ENCODE measurements around the gene PVALEF. TPM values are rescaled to one million over a fixed set of nuclear protein-coding genes. Genes with fewer than 3 reads are reported as not detected.

PVALEF gene
- polyA plus RNA-seq, 1 donor: 0.72 TPM

- no peak for DNase-seq (ENCODE audit: low read depth)
Measured at GRCh38 chr17:81161972-81162371, 3.3 kb upstream of the PVALEF start.

- no peak for DNase-seq (ENCODE audit: low read depth)
Measured at GRCh38 chr17:81162491-81162890, 2.8 kb upstream of the PVALEF start.

- DNase-seq (ENCODE audit: low read depth): no peak
Measured at GRCh38 chr17:81163051-81163695, 2.1 kb upstream of the PVALEF start.

GRCh38 chr17:81163703-81164370 is 1.5 kb upstream of the PVALEF start:
- no peak for DNase-seq (ENCODE audit: low read depth)

- no peak for DNase-seq (ENCODE audit: low read depth)
Measured at GRCh38 chr17:81164371-81165245, 699 bp upstream of the PVALEF start.

- DNase-seq (ENCODE audit: low read depth): no peak
Measured at GRCh38 chr17:81166033-81166492, 756 bp downstream of the PVALEF start, which contains the start of gene AATK. Gene AATK (minus strand): TSS chr17:81166221. CDS start chr17:81165992, 229 bp downstream.

- DNase-seq (ENCODE audit: low read depth): no peak
Measured at GRCh38 chr17:81167194-81167524, 1.9 kb downstream of the PVALEF start.

- no peak for DNase-seq (ENCODE audit: low read depth)
Measured at GRCh38 chr17:81167638-81168037, 2.3 kb downstream of the PVALEF start.

GRCh38 chr17:81169870-81170309 is 4.6 kb downstream of the PVALEF start:
- DNase-seq (ENCODE audit: low read depth): no peak

GRCh38 chr17:81170727-81171494 is 5.6 kb downstream of the PVALEF start:
- DNase-seq (ENCODE audit: low read depth): no peak

GRCh38 chr17:81171941-81172340 is 6.6 kb downstream of the PVALEF start:
- no peak for DNase-seq (ENCODE audit: low read depth)

- DNase-seq (ENCODE audit: low read depth): no peak
Measured at GRCh38 chr17:81173052-81173761, 7.9 kb downstream of the PVALEF start.

GRCh38 chr17:81173762-81174155 is 8.5 kb downstream of the PVALEF start:
- DNase-seq (ENCODE audit: low read depth): no peak

GRCh38 chr17:81176666-81177065 is 11.4 kb downstream of the PVALEF start:
- DNase-seq (ENCODE audit: low read depth): no peak

- DNase-seq (ENCODE audit: low read depth): no peak
Measured at GRCh38 chr17:81178136-81179091, 13.1 kb downstream of the PVALEF start.

GRCh38 chr17:81179220-81179619 is 13.9 kb downstream of the PVALEF start:
- no peak for DNase-seq (ENCODE audit: low read depth)

GRCh38 chr17:81179861-81180260 is 14.6 kb downstream of the PVALEF start:
- DNase-seq (ENCODE audit: low read depth): no peak

GRCh38 chr17:81180836-81181810 is 15.8 kb downstream of the PVALEF start:
- DNase-seq (ENCODE audit: low read depth): no peak

- no peak for DNase-seq (ENCODE audit: low read depth)
Measured at GRCh38 chr17:81181811-81182185, 16.5 kb downstream of the PVALEF start.

Measured in forelimb muscle (tissue), 1 donor.